AG09319 (cell line): Measurements from ENCODE around the gene NUMA1.
A peak's percentile ranks its signal among the peaks of the same experiment; 100 is the strongest.

Source experiments
- DNase-seq: peaks from one replicate; pipeline ENCODE4 v3.0.0-alpha.2; 2010; ENCODE audit warnings: low read depth; ENCODE audit errors: extremely low read depth
- TF ChIP-seq, protein P1 (sequence below): IDR thresholded peaks from 2 replicates; pipeline ENCODE4 v1.5.1; 2011; ENCODE audit warnings: low read depth, mild to moderate bottlenecking, inconsistent platforms, low read length, moderate library complexity

The NUMA1 gene

GRCh38 chr11:72040491-72041363 lies 39.6 kb downstream of the NUMA1 start:
- TF ChIP-seq, protein P1, sequence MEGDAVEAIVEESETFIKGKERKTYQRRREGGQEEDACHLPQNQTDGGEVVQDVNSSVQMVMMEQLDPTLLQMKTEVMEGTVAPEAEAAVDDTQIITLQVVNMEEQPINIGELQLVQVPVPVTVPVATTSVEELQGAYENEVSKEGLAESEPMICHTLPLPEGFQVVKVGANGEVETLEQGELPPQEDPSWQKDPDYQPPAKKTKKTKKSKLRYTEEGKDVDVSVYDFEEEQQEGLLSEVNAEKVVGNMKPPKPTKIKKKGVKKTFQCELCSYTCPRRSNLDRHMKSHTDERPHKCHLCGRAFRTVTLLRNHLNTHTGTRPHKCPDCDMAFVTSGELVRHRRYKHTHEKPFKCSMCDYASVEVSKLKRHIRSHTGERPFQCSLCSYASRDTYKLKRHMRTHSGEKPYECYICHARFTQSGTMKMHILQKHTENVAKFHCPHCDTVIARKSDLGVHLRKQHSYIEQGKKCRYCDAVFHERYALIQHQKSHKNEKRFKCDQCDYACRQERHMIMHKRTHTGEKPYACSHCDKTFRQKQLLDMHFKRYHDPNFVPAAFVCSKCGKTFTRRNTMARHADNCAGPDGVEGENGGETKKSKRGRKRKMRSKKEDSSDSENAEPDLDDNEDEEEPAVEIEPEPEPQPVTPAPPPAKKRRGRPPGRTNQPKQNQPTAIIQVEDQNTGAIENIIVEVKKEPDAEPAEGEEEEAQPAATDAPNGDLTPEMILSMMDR: no peak
- DNase-seq: peak; percentile 90

DNA sequence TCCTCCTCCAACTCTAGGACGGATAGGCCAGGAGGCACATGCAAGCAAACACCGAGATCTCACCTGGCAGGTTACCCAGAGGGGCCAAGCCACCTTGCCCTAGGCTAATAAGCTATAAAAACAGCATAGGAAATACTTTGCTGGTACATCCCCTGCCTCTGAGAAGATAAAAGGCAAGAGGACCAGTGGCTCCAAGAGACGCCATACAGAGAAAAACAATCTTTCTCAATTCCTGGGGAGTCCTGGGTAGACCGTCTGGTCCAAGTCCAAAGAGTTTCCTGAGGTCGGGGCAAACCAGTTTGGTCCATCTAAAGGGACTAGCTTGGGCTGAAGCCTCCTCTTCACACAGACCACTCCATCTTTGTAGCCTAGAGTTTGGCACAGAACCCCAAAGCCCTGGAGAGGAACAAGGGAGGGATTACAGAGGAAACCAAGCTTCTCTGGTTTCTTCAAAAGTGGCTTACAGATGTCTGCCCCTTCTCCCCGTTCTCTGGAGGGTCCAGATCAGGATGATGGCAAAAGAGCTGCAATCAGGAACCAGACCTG lies 40.4 kb downstream of the NUMA1 start:
- DNase-seq: no peak
- TF ChIP-seq, protein P1: no peak

GRCh38 chr11:72039031-72039855 lies 41.1 kb downstream of the NUMA1 start:
- TF ChIP-seq, protein P1: no peak
- DNase-seq: peak; percentile 60

GRCh38 chr11:72038491-72038890 lies 41.9 kb downstream of the NUMA1 start:
- TF ChIP-seq, protein P1: no peak
- DNase-seq: peak; percentile 61

GRCh38 chr11:72037554-72038311 lies 42.6 kb downstream of the NUMA1 start:
- DNase-seq: no peak
- TF ChIP-seq, protein P1: no peak

- DNase-seq: no peak
These were observed 43.7 kb downstream of the NUMA1 start for GRCh38 chr11:72036687-72037086.

More at GRCh38 chr11:72036687-72037086, 43.7 kb downstream of the NUMA1 start:
- TF ChIP-seq, protein P1: no peak
